AG04450 (cell line): Measurements from ENCODE around the gene VSIR. TPM values are rescaled to one million over a fixed set of nuclear protein-coding genes. Genes with fewer than 3 reads are reported as not detected.

Experiments
- CTCF ChIA-PET: fragments of 300-600, 350-600 bp; formaldehyde crosslinking; extraction: SDS; loops from one replicate; lab custom pipeline; 2022; ENCODE audit warnings: antibody characterized with exemption, inconsistent platforms; lab: Charles Lee
- POLR2A ChIA-PET: fragments of 350-600 bp; formaldehyde crosslinking; extraction: SDS; loops from one replicate; lab custom pipeline; 2021; ENCODE audit warnings: antibody characterized with exemption, inconsistent platforms; lab: Yijun Ruan, JAX
- DNase-seq: peaks from one replicate; pipeline ENCODE4 v3.0.0-alpha.2; 2011; ENCODE audit warnings: low read depth, low spot score
- H3K27ac ChIP-seq: one replicate; pipeline ENCODE4 v1.5.1; 2012; ENCODE audit warnings: low read depth, low read length, control low read depth
- H3K27me3 ChIP-seq: one replicate; pipeline ENCODE4 v1.6.0; 2012; ENCODE audit warnings: low read length; ENCODE audit not compliant: control insufficient read depth, insufficient read depth
- H3K4me3 ChIP-seq: 2 replicates; pipeline ENCODE4 v1.5.1; 2011; ENCODE audit warnings: mild to moderate bottlenecking, low read depth, low read length, control low read depth
- H3K9me3 ChIP-seq: 2 replicates; pipeline ENCODE4 v1.5.1; 2012; ENCODE audit warnings: low read length; ENCODE audit not compliant: control insufficient read depth, insufficient read depth
- CTCF ChIP-seq: IDR thresholded peaks from 2 replicates; pipeline ENCODE4 v1.5.1; 2011; ENCODE audit warnings: low read depth, low read length, control low read depth, inconsistent platforms
- polyA plus RNA-seq: library from polyadenylated mRNA; depleted of rRNA; stranded (reverse); fragments of >200 nt; gene quantifications from 2 replicates; pipeline ENCODE4 v1.2.3, GENCODE V29; 2011

VSIR gene
- polyA plus RNA-seq, 1 experiment, result 22.1 TPM

GRCh38 chr10:71819441-71819861 lies 46.1 kb upstream of the VSIR start:
- no peaks in the 10 kb centered on the region for H3K27me3 ChIP-seq
- POLR2A ChIA-PET, result no interaction called here
- no peak for DNase-seq

GRCh38 chr10:71818674-71819260 lies 45.4 kb upstream of the VSIR start:
- no peaks in the 10 kb centered on the region for H3K27me3 ChIP-seq
- ChIA-PET POLR2A (interaction anchor here (0.6 kb wide), 1 partner anchor 77 kb away, joined by 3 read pairs; no protein-coding TSS in a partner anchor), CTCF (no interaction called here)
- DNase-seq, result no peak
- no peak for TF ChIP-seq CTCF
- no peaks in the 10 kb centered on the region; the same call in 1 of the 2 replicates for H3K9me3 ChIP-seq
- no peak overlapping the region for H3K27ac ChIP-seq
- H3K4me3 ChIP-seq, result no peak overlapping the region

More at GRCh38 chr10:71819441-71819861, 46.1 kb upstream of the VSIR start:
- Histone ChIP-seq H3K9me3 (no peaks in the 10 kb centered on the region; the same call in 1 of the 2 replicates), H3K27ac (no peak overlapping the region), H3K4me3 (no peak overlapping the region)
- CTCF ChIA-PET, result no interaction called here
- no peak for TF ChIP-seq CTCF

GRCh38 chr10:71817831-71818655 lies 44.7 kb upstream of the VSIR start:
- H3K27me3 ChIP-seq, result no peaks in the 10 kb centered on the region
- no peak for TF ChIP-seq CTCF
- H3K9me3 ChIP-seq, result no peaks in the 10 kb centered on the region; the same call in 1 of the 2 replicates
- POLR2A ChIA-PET, result interaction anchor here (0.6 to 1.0 kb wide), 2 partner anchors 78 to 453 kb away, joined by 3 read pairs; no protein-coding TSS in a partner anchor
- no peak for DNase-seq
- CTCF ChIA-PET, result no interaction called here
- no peak overlapping the region for H3K4me3 ChIP-seq
- H3K27ac ChIP-seq, result no peak overlapping the region

- Histone ChIP-seq H3K27me3 (no peaks in the 10 kb centered on the region), H3K9me3 (no peaks in the 10 kb centered on the region; the same call in 1 of the 2 replicates), H3K27ac (no peak overlapping the region), H3K4me3 (no peak overlapping the region)
- no peak for DNase-seq
- ChIA-PET CTCF (interaction anchor here (0.7 to 1.2 kb wide), 2 partner anchors 78 to 79 kb away, joined by 3 to 4 read pairs; no protein-coding TSS in a partner anchor), POLR2A (interaction anchor here (1.0 kb wide), 1 partner anchor 453 kb away, joined by 3 read pairs; no protein-coding TSS in a partner anchor)
- no peak for TF ChIP-seq CTCF
Measured at GRCh38 chr10:71816936-71817618, 43.8 kb upstream of the VSIR start.
